Sigmoid colon (tissue), 7 donors: ENCODE results near the gene CD99L2. TPM values are rescaled to one million over a fixed set of nuclear protein-coding genes. Genes with fewer than 3 reads are reported as not detected.

Experiments
- DNase-seq: peaks from one replicate; pipeline ENCODE4 v3.0.0-alpha.2; 2019
- H3K27ac ChIP-seq, 4 donors: fragments of 200-600 bp; sonication (generic); one replicate each; pipeline ENCODE4 v1.5.1; 2016 to 2019; ENCODE audit warnings: mild to moderate bottlenecking in 1 of 4
- H3K27me3 ChIP-seq, 3 donors: fragments of 200-600 bp; sonication (generic); one replicate each; pipeline ENCODE4 v1.5.1; 2019; ENCODE audit warnings: mild to moderate bottlenecking in 1 of 3
- H3K36me3 ChIP-seq, 4 donors: fragments of 200-600 bp; sonication (generic); one replicate each; pipeline ENCODE4 v1.5.1; 2016 to 2019
- H3K4me1 ChIP-seq, 4 donors: fragments of 200-600 bp; sonication (generic); one replicate each; pipeline ENCODE4 v1.5.1; 2017 to 2019
- H3K4me3 ChIP-seq, 4 donors: fragments of 200-600 bp; sonication (generic); one replicate each; pipeline ENCODE4 v1.5.1; 2017 to 2019; ENCODE audit warnings: mild to moderate bottlenecking in 2 of 4, moderate library complexity in 1 of 4
- H3K9me3 ChIP-seq, 4 donors: fragments of 200-600 bp in 3 of 4; sonication (generic) in 3 of 4; one replicate each; pipeline versions ENCODE4 v1.5.1 to v1.6.1; 2013 to 2019
- CTCF ChIP-seq, 4 experiments: fragments of 450-650 bp in 3 of 4; fragments of 200-600 bp in 1 of 4; IDR thresholded peaks; one replicate each; pipeline ENCODE4 v1.5.1; 2016 to 2019; ENCODE audit warnings: antibody characterized with exemption in 4 of 4, mild to moderate bottlenecking in 3 of 4, moderate library complexity in 2 of 4
- EP300 ChIP-seq, 4 donors: sonication (generic); formaldehyde crosslinking; IDR thresholded peaks; one replicate each; pipeline ENCODE4 v1.6.1; 2017; ENCODE audit warnings: antibody characterized with exemption in 4 of 4
- POLR2A ChIP-seq, 2 donors: fragments of 450-650 bp; IDR thresholded peaks; one replicate each; pipeline ENCODE4 v1.6.1; 2016; ENCODE audit warnings: antibody characterized with exemption in 2 of 2, mild to moderate bottlenecking in 2 of 2, moderate library complexity in 2 of 2
- POLR2AphosphoS5 ChIP-seq, 4 donors: sonication (generic); formaldehyde crosslinking; IDR thresholded peaks; one replicate each; pipeline ENCODE4 v1.6.1; 2017; ENCODE audit warnings: antibody characterized with exemption in 4 of 4
- WGBS, 2 donors: extraction: QIAGEN DNeasy Blood & Tissue Kit; methylation state at CpG; one replicate each; pipeline ENCODE4 v1.1.7; 2013; 5-methylcytosine and 5-hydroxymethylcytosine counted together
- intact Hi-C: fragments of 100-400 bp; cut with DNase I; formaldehyde crosslinking; loops from one replicate; pipeline ENCODE4 v1.15.1; 2023
- polyA plus RNA-seq, 3 donors: library from polyadenylated mRNA; stranded (reverse); fragments of 200-250 nt; gene quantifications; one replicate each; pipeline ENCODE4 v1.2.3, GENCODE V29; 2013
- total RNA-seq, 4 donors: library from RNA; depleted of rRNA; stranded (reverse); fragments of >200 nt; gene quantifications; one replicate each; pipeline ENCODE4 v1.1.0, GENCODE V29; 2016
- donor health status: healthy with polysubstance abuse.
- donor health status: Bipolar disorder and iron deficiency.
- donor health status: healthy.

Gene CD99L2
- total and polyA plus RNA-seq, 7 donors, result 4.8 to 62.6 (median 55.8) TPM

DNA sequence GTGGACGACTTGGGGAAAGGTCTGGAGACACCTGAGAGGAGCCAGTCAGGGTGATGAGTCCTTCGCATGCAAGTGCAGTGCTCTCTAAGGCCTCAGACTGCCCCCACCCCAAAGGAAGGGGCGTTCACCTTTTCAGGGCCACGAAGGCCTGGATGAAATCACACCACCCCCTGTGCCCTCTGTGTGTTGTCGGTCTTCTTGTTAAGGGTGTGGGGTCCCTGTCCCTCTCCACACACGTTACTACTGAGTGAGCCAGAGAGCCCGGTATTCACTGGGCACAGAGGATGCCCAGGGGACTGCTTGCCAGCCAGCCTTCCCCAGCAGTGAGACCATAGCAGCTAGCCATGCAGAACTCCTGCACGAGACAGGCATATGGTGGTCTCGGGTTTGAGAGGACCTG lies 133.2 kb downstream of the CD99L2 start:
- 90 to 91% methylated on average over 9 of the region's 9 CpGs for WGBS, 2 donors
- H3K9me3 ChIP-seq, result no peaks in the 10 kb centered on the region
- H3K4me1 ChIP-seq, result no peaks in the 10 kb centered on the region
- H3K36me3 ChIP-seq, result peaks cover 0 to 3% (median 0%) of the 10 kb centered on the region in 4 donors
- H3K4me3 ChIP-seq, result no peak overlapping the region
- intact Hi-C loops, result no loop called here
- DNase-seq, result no peak
- no peak overlapping the region for H3K27ac ChIP-seq
- no peaks in the 10 kb centered on the region for H3K27me3 ChIP-seq
- TF ChIP-seq EP300 (IDR thresholded peaks at IDR 0.05) (no peak), POLR2AphosphoS5 (IDR thresholded peaks at IDR 0.05) (no peak), POLR2A (IDR thresholded peaks at IDR 0.05) (no peak), CTCF (IDR thresholded peaks at IDR 0.05) (no peak)

- WGBS, 2 donors, result 90 to 93% methylated on average over 9 of the region's 9 CpGs
- no peaks in the 10 kb centered on the region for H3K9me3 ChIP-seq
- DNase-seq, result no peak
- intact Hi-C loops, result no loop called here
- TF ChIP-seq EP300 (IDR thresholded peaks at IDR 0.05), result no peak
- TF ChIP-seq CTCF (IDR thresholded peaks at IDR 0.05), result no peak
- no peak for TF ChIP-seq POLR2A (IDR thresholded peaks at IDR 0.05)
- no peak for TF ChIP-seq POLR2AphosphoS5 (IDR thresholded peaks at IDR 0.05)
- H3K36me3 ChIP-seq, result peaks cover 0 to 3% (median 0%) of the 10 kb centered on the region in 4 donors
- no peaks in the 10 kb centered on the region for H3K4me1 ChIP-seq
- no peak overlapping the region for H3K27ac ChIP-seq
- H3K4me3 ChIP-seq, result no peak overlapping the region
- H3K27me3 ChIP-seq, result no peaks in the 10 kb centered on the region
Measured at GRCh38 chrX:150763810-150764209, 134.7 kb downstream of the CD99L2 start.

DNA sequence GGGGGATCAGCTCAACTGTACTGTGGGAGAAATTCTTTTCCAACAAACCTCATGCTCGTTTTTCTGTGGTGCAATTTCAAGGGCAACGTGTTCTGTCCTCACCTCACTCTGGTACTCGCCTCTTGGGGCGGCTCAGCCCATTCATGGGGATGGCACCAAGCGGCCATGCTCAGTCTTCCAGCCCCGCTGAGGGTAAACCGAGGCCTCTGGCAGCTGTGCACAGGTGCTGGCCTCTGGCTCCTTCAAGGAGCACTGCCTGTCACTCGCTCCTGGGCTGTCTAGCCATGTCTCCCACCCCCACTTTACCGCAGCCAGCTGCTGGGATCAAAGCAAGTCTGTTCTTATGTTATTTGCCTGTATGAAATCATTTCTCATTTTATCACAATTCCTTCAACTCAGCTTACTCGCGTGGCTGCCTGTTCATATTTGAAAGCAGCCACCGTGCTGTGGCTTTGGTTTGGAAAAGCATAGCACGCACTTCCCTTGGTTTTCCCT lies 135.1 kb downstream of the CD99L2 start:
- peaks cover 0 to 2% (median 0%) of the 10 kb centered on the region in 4 donors for H3K36me3 ChIP-seq
- TF ChIP-seq POLR2A (IDR thresholded peaks at IDR 0.05), result no peak
- no peak for TF ChIP-seq CTCF (IDR thresholded peaks at IDR 0.05)
- TF ChIP-seq EP300 (IDR thresholded peaks at IDR 0.05), result no peak
- TF ChIP-seq POLR2AphosphoS5 (IDR thresholded peaks at IDR 0.05), result no peak
- no peak overlapping the region for H3K4me3 ChIP-seq
- 93% methylated on average over 13 of the region's 13 CpGs for WGBS, 2 donors
- H3K27me3 ChIP-seq, result no peaks in the 10 kb centered on the region
- DNase-seq, result no peak
- intact Hi-C loops, result no loop called here
- H3K9me3 ChIP-seq, result no peaks in the 10 kb centered on the region
- H3K27ac ChIP-seq, result no peak overlapping the region
- H3K4me1 ChIP-seq, result no peaks in the 10 kb centered on the region

DNA sequence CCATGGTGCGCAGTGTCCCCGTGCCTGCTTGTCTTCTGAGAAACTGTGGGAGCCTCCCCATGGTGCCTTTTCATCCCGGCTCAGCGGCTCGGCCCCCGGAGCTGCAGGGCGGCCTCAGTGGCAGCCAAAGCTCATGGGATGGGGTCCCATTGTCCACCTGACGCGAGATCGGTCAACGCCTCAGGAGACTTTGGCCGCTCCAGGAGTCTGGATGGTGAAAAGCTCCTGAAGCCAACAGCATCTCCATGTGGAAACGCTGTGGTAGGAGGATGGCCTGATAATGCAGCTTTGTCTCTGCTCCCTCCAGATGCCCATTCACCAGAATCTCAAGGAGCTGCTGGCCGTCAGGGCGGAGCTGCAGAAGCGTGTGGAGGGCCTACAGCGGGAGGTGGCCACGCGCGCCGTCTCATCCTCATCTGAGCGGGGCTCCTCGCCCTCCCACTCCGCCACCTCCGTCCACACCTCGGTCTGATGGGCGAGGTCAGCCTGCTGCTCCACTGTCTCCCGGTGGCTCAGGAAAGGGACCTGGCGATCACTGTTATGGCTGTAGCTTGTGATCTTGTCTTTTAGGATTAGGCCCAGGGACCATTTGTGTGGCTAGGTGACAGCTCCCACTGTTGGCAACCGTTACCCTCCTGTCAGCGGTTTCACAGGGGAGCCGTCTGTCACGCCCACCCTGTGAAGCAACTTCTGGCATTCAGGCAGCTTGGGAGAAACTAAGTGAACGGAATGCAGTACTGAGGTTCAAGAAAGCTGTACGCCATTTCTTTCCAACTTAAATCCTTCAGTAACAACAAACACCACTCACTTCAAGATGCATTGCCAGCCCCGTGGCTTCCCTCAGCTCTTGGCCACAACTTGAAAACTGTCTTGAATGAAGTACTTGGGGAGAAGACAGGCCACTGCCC lies 136.0 kb downstream of the CD99L2 start:
- no peak for DNase-seq
- Histone ChIP-seq H3K4me1 (no peaks in the 10 kb centered on the region), H3K36me3 (peaks cover 0 to 5% (median 0%) of the 10 kb centered on the region in 4 donors), H3K4me3 (no peak overlapping the region), H3K9me3 (no peaks in the 10 kb centered on the region), H3K27ac (no peak overlapping the region), H3K27me3 (no peaks in the 10 kb centered on the region)
- 92 to 95% methylated on average over 36 of the region's 36 CpGs for WGBS, 2 donors
- no peak for TF ChIP-seq POLR2AphosphoS5 (IDR thresholded peaks at IDR 0.05)
- TF ChIP-seq CTCF (IDR thresholded peaks at IDR 0.05), result no peak
- no peak for TF ChIP-seq EP300 (IDR thresholded peaks at IDR 0.05)
- TF ChIP-seq POLR2A (IDR thresholded peaks at IDR 0.05), result no peak
- intact Hi-C loops, result no loop called here
